ENCODE data around the gene SORCS3. TPM values are rescaled to one million over a fixed set of nuclear protein-coding genes. Genes with fewer than 3 reads are reported as not detected.

Gene SORCS3
- total and polyA plus RNA-seq, 2 donors (not counting 1 experiment from before 2014, with no cell fraction given) = not detected

DNA sequence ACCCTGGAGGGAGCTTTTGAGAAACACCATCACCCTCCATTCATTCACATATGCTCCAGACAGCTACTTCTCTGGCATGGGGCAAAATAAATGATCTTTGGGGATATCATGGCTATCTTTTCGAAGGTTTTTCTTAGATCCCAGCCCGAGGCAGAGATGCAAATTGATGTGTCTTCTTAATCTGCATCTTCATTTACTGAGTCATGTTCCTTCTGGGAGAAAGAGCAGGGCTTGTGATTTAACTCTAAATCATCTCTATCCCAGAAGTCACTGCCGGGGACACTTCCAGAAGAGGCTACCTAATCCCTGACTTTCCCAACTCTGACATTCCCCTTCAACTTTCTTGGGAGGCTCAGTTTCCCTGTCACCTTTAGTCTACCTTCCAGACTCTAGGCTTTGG is 90.1 kb downstream of the SORCS3 start:
- Mint-ChIP-seq H3K4me3 (no peak overlapping the region), H3K27me3 (peaks cover 13% of the 10 kb centered on the region), H3K4me1 (no peaks in the 10 kb centered on the region), H3K9me3 (ENCODE audit: insufficient read depth) (no peaks in the 10 kb centered on the region), H3K27ac (no peak overlapping the region)
- TF ChIP-seq CTCF (IDR thresholded peaks at IDR 0.05) (no peak), EZH2 (IDR thresholded peaks at IDR 0.05; ENCODE audit: borderline replicate concordance, insufficient read depth, low read depth, low read length, poor library complexity, severe bottlenecking) (no peak)
- Histone ChIP-seq H3K27ac (ENCODE audit: low read length in 2 of 2) (no peak overlapping the region), H2AFZ (ENCODE audit: insufficient read depth, low read depth, low read length, poor library complexity, severe bottlenecking) (no peak overlapping the region), H3K79me2 (ENCODE audit: control insufficient read depth, insufficient read depth, low read length) (no peaks in the 10 kb centered on the region), H3K36me3 (replicated peaks in 1 of 2; ENCODE audit: control extremely low read depth in 1 of 2, control insufficient read depth in 1 of 2, extremely low read depth in 1 of 2, insufficient read depth in 2 of 2, low read length in 1 of 2) (no peaks in the 10 kb centered on the region), H3K9me3 (ENCODE audit: control extremely low read depth in 1 of 3, control insufficient read depth in 2 of 3, insufficient read depth in 1 of 3, low read length in 2 of 3) (no peaks in the 10 kb centered on the region), H3K9ac (ENCODE audit: low read length) (no peak overlapping the region), H3K27me3 (replicated peaks in 1 of 4; ENCODE audit: control extremely low read depth in 1 of 4, control insufficient read depth in 3 of 4, insufficient read depth in 4 of 4, low read length in 3 of 4) (peaks cover 0 to 5% (median 0%) of the 10 kb centered on the region in 4 experiments), H3K4me3 (ENCODE audit: control extremely low read depth in 1 of 5, extremely low read depth in 1 of 5, insufficient read depth in 1 of 5, low read depth in 2 of 5, low read length in 4 of 5) (no peak overlapping the region), H3K4me1 (ENCODE audit: control insufficient read depth in 2 of 2, insufficient read depth in 2 of 2, low read length in 2 of 2) (no peaks in the 10 kb centered on the region), H3K4me2 (replicated peaks; ENCODE audit: low read depth, low read length, poor library complexity, severe bottlenecking) (no peak overlapping the region), H4K20me1 (ENCODE audit: control insufficient read depth, insufficient read depth, low read length, poor library complexity, severe bottlenecking) (no peaks in the 10 kb centered on the region)
- ChIA-PET CTCF (no interaction called here), POLR2A (no interaction called here)
- ATAC-seq (ENCODE audit: low read depth) (no peak), DNase-seq (no peak)
- WGBS (ENCODE audit: insufficient coverage) = 96% methylated on average over 3 of the region's 3 CpGs
- intact Hi-C loops (cut with micrococcal nuclease) = no loop called here

- Histone ChIP-seq H3K4me2 (replicated peaks; ENCODE audit: low read depth, low read length, poor library complexity, severe bottlenecking) (no peak overlapping the region), H3K36me3 (replicated peaks in 1 of 2; ENCODE audit: control extremely low read depth in 1 of 2, control insufficient read depth in 1 of 2, extremely low read depth in 1 of 2, insufficient read depth in 2 of 2, low read length in 1 of 2) (no peaks in the 10 kb centered on the region), H2AFZ (ENCODE audit: insufficient read depth, low read depth, low read length, poor library complexity, severe bottlenecking) (no peak overlapping the region), H3K27me3 (replicated peaks in 1 of 4; ENCODE audit: control extremely low read depth in 1 of 4, control insufficient read depth in 3 of 4, insufficient read depth in 4 of 4, low read length in 3 of 4) (peaks cover 0 to 5% (median 0%) of the 10 kb centered on the region in 4 experiments), H3K4me1 (ENCODE audit: control insufficient read depth in 2 of 2, insufficient read depth in 2 of 2, low read length in 2 of 2) (no peaks in the 10 kb centered on the region), H3K4me3 (ENCODE audit: control extremely low read depth in 1 of 5, extremely low read depth in 1 of 5, insufficient read depth in 1 of 5, low read depth in 2 of 5, low read length in 4 of 5) (no peak overlapping the region), H3K27ac (ENCODE audit: low read length in 2 of 2) (no peak overlapping the region), H4K20me1 (ENCODE audit: control insufficient read depth, insufficient read depth, low read length, poor library complexity, severe bottlenecking) (no peaks in the 10 kb centered on the region), H3K9ac (ENCODE audit: low read length) (no peak overlapping the region), H3K9me3 (ENCODE audit: control extremely low read depth in 1 of 3, control insufficient read depth in 2 of 3, insufficient read depth in 1 of 3, low read length in 2 of 3) (no peaks in the 10 kb centered on the region), H3K79me2 (ENCODE audit: control insufficient read depth, insufficient read depth, low read length) (no peaks in the 10 kb centered on the region)
- no peak overlapping the region for H3K4me3 Mint-ChIP-seq
- TF ChIP-seq CTCF (IDR thresholded peaks at IDR 0.05) (no peak), EZH2 (IDR thresholded peaks at IDR 0.05; ENCODE audit: borderline replicate concordance, insufficient read depth, low read depth, low read length, poor library complexity, severe bottlenecking) (no peak)
- no peak overlapping the region for H3K27ac Mint-ChIP-seq
- POLR2A ChIA-PET = no interaction called here
- CTCF ChIA-PET = no interaction called here
- peaks cover 13% of the 10 kb centered on the region for H3K27me3 Mint-ChIP-seq
- no peaks in the 10 kb centered on the region for H3K4me1 Mint-ChIP-seq
- no peaks in the 10 kb centered on the region for H3K9me3 Mint-ChIP-seq (ENCODE audit: insufficient read depth)
- DNase-seq (no peak), ATAC-seq (ENCODE audit: low read depth) (no peak)
- intact Hi-C loops (cut with micrococcal nuclease) = no loop called here
- WGBS (ENCODE audit: insufficient coverage) = 69% methylated on average over 3 of the region's 3 CpGs
These were observed 91.1 kb downstream of the SORCS3 start for GRCh38 chr10:104732222-104732621.

All from B cell (primary cell).